SK-N-SH (cell line): Measurements from ENCODE around the gene JMJD8. TPM values are rescaled to one million over a fixed set of nuclear protein-coding genes. Genes with fewer than 3 reads are reported as not detected.
"Not testable (repeated sequence)": the region's sequence is repeated elsewhere in the genome, so short reads cannot be mapped to it uniquely, and the experiment has no call there.

Experiments
- CTCF ChIA-PET: fragments of 300-600, 350-600 bp; formaldehyde crosslinking; extraction: SDS; loops from one replicate; lab custom pipeline; 2021; lab: Yijun Ruan, JAX
- POLR2A ChIA-PET: fragments of 350-600 bp; sonication (Branson Sonifier 250); formaldehyde crosslinking; extraction: SDS; loops from one replicate; lab custom pipeline; 2020; ENCODE audit warnings: antibody characterized with exemption, inconsistent platforms; lab: Yijun Ruan, JAX
- DNase-seq: peaks from one replicate; pipeline ENCODE4 v3.0.0; 2012
- H2AFZ ChIP-seq: fragments of 200-600 bp; sonication (generic); 2 replicates; pipeline ENCODE4 v1.8.1; 2016; ENCODE audit warnings: antibody characterized with exemption, mild to moderate bottlenecking, low read depth
- H3F3A ChIP-seq: fragments of 200-600 bp; sonication (generic); replicated peaks from 2 replicates; pipeline ENCODE3; 2016; ENCODE audit warnings: antibody characterized with exemption, mild to moderate bottlenecking; ENCODE audit not compliant: insufficient read depth
- H3K27ac ChIP-seq, 2 experiments: fragments of 200-500 bp in 1 of 2; fragments of 200-600 bp in 1 of 2; sonication (Bioruptor generic) in 1 of 2; sonication (generic), shearing (Covaris generic) in 1 of 2; 2 replicates each; pipeline versions ENCODE4 v1.5.1 to v1.6.1; 2014 to 2016; ENCODE audit warnings: low read depth in 2 of 2, inconsistent platforms in 1 of 2, low read length in 1 of 2, mild to moderate bottlenecking in 1 of 2, mixed read lengths in 1 of 2
- H3K27me3 ChIP-seq: fragments of 200-600 bp; sonication (generic), shearing (Covaris generic); 2 replicates; pipeline ENCODE4 v1.6.1; 2016; ENCODE audit warnings: mixed run types; ENCODE audit not compliant: insufficient read depth
- H3K36me3 ChIP-seq, 2 experiments: fragments of 200-500 bp in 1 of 2; fragments of 200-600 bp in 1 of 2; sonication (Bioruptor generic) in 1 of 2; sonication (generic) in 1 of 2; replicated peaks in 1 of 2; 2 replicates each; pipeline versions ENCODE3 to v1.5.1; 2014 to 2016; ENCODE audit warnings: low read length in 1 of 2, mild to moderate bottlenecking in 1 of 2; ENCODE audit not compliant: insufficient read depth in 2 of 2, control insufficient read depth in 1 of 2
- H3K4me1 ChIP-seq, 2 experiments: fragments of 200-500 bp in 1 of 2; fragments of 200-600 bp in 1 of 2; sonication (Bioruptor generic) in 1 of 2; sonication (generic), shearing (Covaris generic) in 1 of 2; 2 replicates each; pipeline versions ENCODE4 v1.5.1 to v1.6.1; 2014 to 2016; ENCODE audit warnings: low read depth in 1 of 2, low read length in 1 of 2, mixed run types in 1 of 2; ENCODE audit not compliant: insufficient read depth in 2 of 2, control insufficient read depth in 1 of 2
- H3K4me2 ChIP-seq: fragments of 200-600 bp; sonication (generic), shearing (Covaris generic); 2 replicates; pipeline ENCODE4 v1.6.1; 2017; ENCODE audit warnings: mixed run types
- H3K4me3 ChIP-seq, 2 experiments: fragments of 200-500 bp in 1 of 2; fragments of 200-600 bp in 1 of 2; sonication (Bioruptor generic) in 1 of 2; sonication (generic), shearing (Covaris generic) in 1 of 2; 2 replicates each; pipeline versions ENCODE4 v1.5.1 to v1.8.1; 2014 to 2016; ENCODE audit warnings: low read depth in 2 of 2, inconsistent platforms in 1 of 2, low read length in 1 of 2, mild to moderate bottlenecking in 1 of 2, mixed read lengths in 1 of 2, moderate library complexity in 1 of 2
- H3K79me2 ChIP-seq: fragments of 200-600 bp; sonication (generic); 2 replicates; pipeline ENCODE4 v1.8.1; 2017; ENCODE audit warnings: mild to moderate bottlenecking; ENCODE audit not compliant: insufficient read depth
- H3K9ac ChIP-seq: fragments of 200-600 bp; sonication (generic); 2 replicates; pipeline ENCODE4 v1.6.1; 2017; ENCODE audit warnings: mixed run types
- H3K9me2 ChIP-seq: fragments of 200-600 bp; sonication (generic); 2 replicates; pipeline ENCODE4 v1.6.1; 2017; ENCODE audit warnings: mixed run types
- H3K9me3 ChIP-seq: fragments of 200-600 bp; sonication (generic); 2 replicates; pipeline ENCODE4 v1.6.1; 2017; ENCODE audit warnings: mixed run types, mild to moderate bottlenecking, moderate library complexity
- H4K20me1 ChIP-seq: fragments of 200-600 bp; sonication (generic); 2 replicates; pipeline ENCODE4 v1.6.1; 2017; ENCODE audit warnings: mild to moderate bottlenecking, mixed run types; ENCODE audit not compliant: insufficient read depth
- CHD2 ChIP-seq: fragments of 150-350 bp; IDR thresholded peaks from 2 replicates; pipeline ENCODE4 v1.6.1; 2018; ENCODE audit warnings: low read length; ENCODE audit not compliant: partially characterized antibody
- EZH2phosphoT487 ChIP-seq: fragments of 200-600 bp; sonication (generic); IDR thresholded peaks from 2 replicates; pipeline ENCODE4 v1.6.1; 2017; ENCODE audit warnings: low read depth, mixed run types, mild to moderate bottlenecking, antibody characterized with exemption, moderate library complexity, borderline replicate concordance
- FOSL2 ChIP-seq: IDR thresholded peaks from 2 replicates; pipeline ENCODE4 v1.4.0; 2012; ENCODE audit warnings: low read depth, mild to moderate bottlenecking, moderate library complexity, borderline replicate concordance
- FOXJ3 ChIP-seq: sonication (generic); formaldehyde crosslinking; IDR thresholded peaks from 2 replicates; pipeline ENCODE4 v1.5.1; 2020; ENCODE audit warnings: mild to moderate bottlenecking, missing genetic modification reagents
- FOXM1 ChIP-seq: IDR thresholded peaks from 2 replicates; pipeline ENCODE4 v1.4.0; 2012; ENCODE audit warnings: low read depth, mild to moderate bottlenecking
- GATA2 ChIP-seq: sonication (generic); formaldehyde crosslinking; IDR thresholded peaks from 2 replicates; pipeline ENCODE4 v1.5.0; 2020; ENCODE audit warnings: mild to moderate bottlenecking, missing genetic modification reagents
- JUND ChIP-seq: IDR thresholded peaks from 2 replicates; pipeline ENCODE4 v1.4.0; 2012
- MEF2A ChIP-seq: IDR thresholded peaks from 2 replicates; pipeline ENCODE4 v1.4.0; 2012; ENCODE audit warnings: low read depth, borderline replicate concordance
- MXI1 ChIP-seq: IDR thresholded peaks from 2 replicates; pipeline ENCODE4 v1.6.1; 2012; ENCODE audit warnings: mild to moderate bottlenecking, low read depth, low read length, improper control_type of control experiment
- POLR2AphosphoS5 ChIP-seq: IDR thresholded peaks from 2 replicates; pipeline ENCODE4 v1.6.1; 2012; ENCODE audit warnings: low read depth, low read length
- RCOR1 ChIP-seq: fragments of 150-350 bp; IDR thresholded peaks from 2 replicates; pipeline ENCODE4 v1.6.1; 2017; ENCODE audit warnings: antibody characterized with exemption, low read length
- RFX5 ChIP-seq: IDR thresholded peaks from 2 replicates; pipeline ENCODE4 v1.6.1; 2012; ENCODE audit warnings: mild to moderate bottlenecking, improper control_type of control experiment, low read length
- SIN3A ChIP-seq: IDR thresholded peaks from 2 replicates; pipeline ENCODE4 v1.6.1; 2012; ENCODE audit warnings: low read depth, mild to moderate bottlenecking, low read length, moderate library complexity, borderline replicate concordance
- TCF12 ChIP-seq: IDR thresholded peaks from 2 replicates; pipeline ENCODE4 v1.4.0; 2012
- TEAD4 ChIP-seq: IDR thresholded peaks from 2 replicates; pipeline ENCODE4 v1.4.0; 2012; ENCODE audit warnings: mild to moderate bottlenecking, borderline replicate concordance; ENCODE audit not compliant: insufficient read depth
- USF1 ChIP-seq: IDR thresholded peaks from 2 replicates; pipeline ENCODE4 v1.4.0; 2012; ENCODE audit warnings: low read depth, borderline replicate concordance
- USF2 ChIP-seq: fragments of 150-350 bp; IDR thresholded peaks from 2 replicates; pipeline ENCODE4 v1.6.1; 2017; ENCODE audit warnings: antibody characterized with exemption, low read length, low read depth, borderline replicate concordance
- WGBS: methylation state at CpG from one replicate; pipeline ENCODE4 v1.1.6; 2017; ENCODE audit warnings: low lambda C conversion rate; 5-methylcytosine and 5-hydroxymethylcytosine counted together
- polyA plus RNA-seq, 3 experiments: library from polyadenylated mRNA; depleted of rRNA; stranded (reverse); fragments of >200 nt; gene quantifications; 2 replicates each; pipeline ENCODE4 v1.2.3, GENCODE V29; 2012

The JMJD8 gene
- polyA plus RNA-seq, 1 of the 3 experiments (the other 2 are of a cell fraction), result 67.0 TPM

GRCh38 chr16:692356-693108 is 8.4 kb upstream of the JMJD8 start (continued):
- no peak for TF ChIP-seq USF1
- no peak for TF ChIP-seq MXI1
- no peak for TF ChIP-seq CHD2
- TF ChIP-seq RFX5, result no peak
- no peak for TF ChIP-seq TEAD4

GRCh38 chr16:691242-691641 is 7.1 kb upstream of the JMJD8 start:
- peaks cover 20% of the 10 kb centered on the region for H3F3A ChIP-seq
- H3K9me3 ChIP-seq, H3K27ac ChIP-seq, POLR2A ChIA-PET, H2AFZ ChIP-seq, H4K20me1 ChIP-seq, DNase-seq, H3K79me2 ChIP-seq, CTCF ChIA-PET, H3K9ac ChIP-seq, H3K4me3 ChIP-seq, H3K27me3 ChIP-seq, H3K4me2 ChIP-seq, H3K9me2 ChIP-seq: not testable (repeated sequence)
- peaks cover 9 to 13% of the 10 kb centered on the region in 2 experiments; a peak in 2 of 4 replicates for H3K4me1 ChIP-seq
- WGBS, result 83% methylated on average over 16 of the region's 16 CpGs
- H3K36me3 ChIP-seq, result peaks cover 0 to 13% of the 10 kb centered on the region in 2 experiments

- Histone ChIP-seq H3K4me1 (peaks cover 9 to 30% of the 10 kb centered on the region in 2 experiments; a peak in 2 of 4 replicates), H2AFZ (no peak overlapping the region), H3K9ac (peak overlapping the region; percentile 82), H3K36me3 (peaks cover 0 to 16% of the 10 kb centered on the region in 2 experiments), H3K9me2 (no peaks in the 10 kb centered on the region), H3K4me3 (peak overlapping the region; percentile 93 to 98), H3K4me2 (peak overlapping the region; percentile 100), H3K27ac (peak overlapping the region; percentile 62 to 82; a peak in 2 of 4 replicates), H3K27me3 (no peaks in the 10 kb centered on the region), H4K20me1 (no peaks in the 10 kb centered on the region), H3F3A (peaks cover 20% of the 10 kb centered on the region)
- no peak for DNase-seq
- WGBS, result 69% methylated on average over 9 of the region's 26 CpGs
- POLR2A ChIA-PET, result interaction anchor here (1.5 to 1.7 kb wide), 2 partner anchors 8 to 10 kb away, joined by 10 to 12 read pairs; partner anchors contain the start of gene STUB1
- TF ChIP-seq GATA2 (CRISPR knock-in tag) (no peak), SIN3A (no peak), FOXJ3 (CRISPR knock-in tag) (no peak), MEF2A (no peak), TCF12 (no peak), FOSL2 (no peak), USF2 (no peak), FOXM1 (no peak), JUND (no peak), POLR2AphosphoS5 (no peak), TEAD4 (no peak), RFX5 (no peak), RCOR1 (no peak), EZH2phosphoT487 (no peak)
- TF ChIP-seq, all 33 proteins: peak for 0
- CTCF ChIA-PET, result interaction anchor here (0.6 to 5.9 kb wide), 14 partner anchors 8 to 529 kb away, joined by 3 to 38 read pairs (median 4); partner anchors contain the start of genes CCDC78, HAGHL, METRN and METTL26
- H3K79me2 ChIP-seq, result peaks cover 11% of the 10 kb centered on the region; the same call in 1 of the 2 replicates
- H3K9me3 ChIP-seq, result no peaks in the 10 kb centered on the region
Measured at GRCh38 chr16:689175-689897, 5.2 kb upstream of the JMJD8 start.
